ENCODE results near the gene RIPOR2. TPM values are rescaled to one million over a fixed set of nuclear protein-coding genes. Genes with fewer than 3 reads are reported as not detected.

RIPOR2 gene
- total RNA-seq, 1 donor from 2014 or later: 49.0 TPM

GRCh38 chr6:24823185-24823584 is 112.6 kb downstream of the RIPOR2 start:
- H3K36me3 ChIP-seq: no peaks in the 10 kb centered on the region
- H3K27ac ChIP-seq: no peak overlapping the region
- TF ChIP-seq, protein P1, sequence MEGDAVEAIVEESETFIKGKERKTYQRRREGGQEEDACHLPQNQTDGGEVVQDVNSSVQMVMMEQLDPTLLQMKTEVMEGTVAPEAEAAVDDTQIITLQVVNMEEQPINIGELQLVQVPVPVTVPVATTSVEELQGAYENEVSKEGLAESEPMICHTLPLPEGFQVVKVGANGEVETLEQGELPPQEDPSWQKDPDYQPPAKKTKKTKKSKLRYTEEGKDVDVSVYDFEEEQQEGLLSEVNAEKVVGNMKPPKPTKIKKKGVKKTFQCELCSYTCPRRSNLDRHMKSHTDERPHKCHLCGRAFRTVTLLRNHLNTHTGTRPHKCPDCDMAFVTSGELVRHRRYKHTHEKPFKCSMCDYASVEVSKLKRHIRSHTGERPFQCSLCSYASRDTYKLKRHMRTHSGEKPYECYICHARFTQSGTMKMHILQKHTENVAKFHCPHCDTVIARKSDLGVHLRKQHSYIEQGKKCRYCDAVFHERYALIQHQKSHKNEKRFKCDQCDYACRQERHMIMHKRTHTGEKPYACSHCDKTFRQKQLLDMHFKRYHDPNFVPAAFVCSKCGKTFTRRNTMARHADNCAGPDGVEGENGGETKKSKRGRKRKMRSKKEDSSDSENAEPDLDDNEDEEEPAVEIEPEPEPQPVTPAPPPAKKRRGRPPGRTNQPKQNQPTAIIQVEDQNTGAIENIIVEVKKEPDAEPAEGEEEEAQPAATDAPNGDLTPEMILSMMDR (IDR thresholded peaks at IDR 0.05): no peak
- no peak overlapping the region for H3K4me3 ChIP-seq
- intact Hi-C loops (cut with DNase I): no loop called here
- H3K9me3 ChIP-seq: no peaks in the 10 kb centered on the region
- H3K4me1 ChIP-seq: no peaks in the 10 kb centered on the region
- no peak for DNase-seq (ENCODE audit: low spot score in 2 of 2)
- no peaks in the 10 kb centered on the region for H3K27me3 ChIP-seq

- intact Hi-C loops (cut with DNase I): no loop called here
- TF ChIP-seq, protein P1 (IDR thresholded peaks at IDR 0.05): no peak
- H3K36me3 ChIP-seq: no peaks in the 10 kb centered on the region
- H3K4me3 ChIP-seq: no peak overlapping the region
- no peak for DNase-seq (ENCODE audit: low spot score in 2 of 2)
- no peaks in the 10 kb centered on the region for H3K27me3 ChIP-seq
- no peaks in the 10 kb centered on the region for H3K9me3 ChIP-seq
- H3K4me1 ChIP-seq: no peaks in the 10 kb centered on the region
- no peak overlapping the region for H3K27ac ChIP-seq
These were observed 113.1 kb downstream of the RIPOR2 start for GRCh38 chr6:24822696-24823095.

- no peak for DNase-seq (ENCODE audit: low spot score in 2 of 2)
- Histone ChIP-seq H3K4me1 (no peaks in the 10 kb centered on the region), H3K9me3 (no peaks in the 10 kb centered on the region), H3K27me3 (no peaks in the 10 kb centered on the region), H3K27ac (no peak overlapping the region), H3K4me3 (no peak overlapping the region), H3K36me3 (no peaks in the 10 kb centered on the region)
- TF ChIP-seq, protein P1 (IDR thresholded peaks at IDR 0.05): no peak
- intact Hi-C loops (cut with DNase I): no loop called here
These were observed 113.8 kb downstream of the RIPOR2 start for GRCh38 chr6:24821860-24822444.

DNA sequence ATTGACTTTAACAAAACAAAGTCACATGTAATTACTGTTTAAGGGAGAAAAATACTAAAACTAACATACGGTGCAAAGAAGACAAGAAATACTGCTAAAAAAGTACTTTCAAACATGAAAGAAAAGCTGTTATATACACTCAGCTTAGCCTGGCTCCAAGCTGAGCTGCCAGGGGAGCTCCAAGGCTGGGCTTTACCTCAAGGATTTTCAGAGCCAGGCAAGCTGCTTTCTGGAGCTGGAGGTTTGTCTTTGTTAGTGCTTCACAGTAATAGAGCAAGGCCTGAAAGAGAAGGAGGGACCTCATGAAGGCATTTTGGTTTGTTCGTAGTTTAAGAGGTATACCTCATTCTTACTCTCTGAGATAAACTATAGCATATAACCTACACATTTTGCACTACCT is 117.4 kb downstream of the RIPOR2 start:
- Histone ChIP-seq H3K27ac (no peak overlapping the region), H3K36me3 (no peaks in the 10 kb centered on the region), H3K9me3 (no peaks in the 10 kb centered on the region), H3K4me3 (no peak overlapping the region), H3K27me3 (no peaks in the 10 kb centered on the region), H3K4me1 (no peaks in the 10 kb centered on the region)
- no peak for DNase-seq (ENCODE audit: low spot score in 2 of 2)
- intact Hi-C loops (cut with DNase I): no loop called here
- TF ChIP-seq, protein P1 (IDR thresholded peaks at IDR 0.05): no peak

DNA sequence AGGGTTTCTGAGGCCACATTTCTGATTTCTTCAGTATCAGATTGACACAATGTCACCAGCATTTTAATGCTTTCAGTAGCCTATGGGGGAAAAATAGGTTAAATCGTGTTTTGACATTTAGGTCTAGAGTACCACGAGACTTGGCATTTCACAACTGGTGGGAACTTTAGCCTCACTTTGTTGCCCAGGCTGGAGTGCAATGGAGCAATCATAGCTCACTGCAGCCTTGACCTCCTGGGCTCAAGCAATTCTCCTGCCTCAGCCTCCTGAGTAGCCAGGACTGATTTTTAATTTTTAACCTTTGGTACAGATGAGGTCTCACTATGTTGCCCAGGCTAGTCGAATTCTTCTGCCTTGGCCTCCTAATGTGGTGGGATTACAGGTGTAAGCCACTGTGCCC is 126.0 kb downstream of the RIPOR2 start:
- Histone ChIP-seq H3K4me3 (no peak overlapping the region), H3K27ac (no peak overlapping the region), H3K9me3 (no peaks in the 10 kb centered on the region), H3K27me3 (no peaks in the 10 kb centered on the region), H3K36me3 (no peaks in the 10 kb centered on the region), H3K4me1 (no peaks in the 10 kb centered on the region)
- no peak for DNase-seq (ENCODE audit: low spot score in 2 of 2)
- intact Hi-C loops (cut with DNase I): no loop called here
- TF ChIP-seq, protein P1 (IDR thresholded peaks at IDR 0.05): no peak

GRCh38 chr6:24807584-24807983 is 128.2 kb downstream of the RIPOR2 start:
- no peak overlapping the region for H3K4me3 ChIP-seq
- no peaks in the 10 kb centered on the region for H3K9me3 ChIP-seq
- H3K36me3 ChIP-seq: no peaks in the 10 kb centered on the region
- H3K27me3 ChIP-seq: no peaks in the 10 kb centered on the region
- TF ChIP-seq, protein P1 (IDR thresholded peaks at IDR 0.05): no peak
- intact Hi-C loops (cut with DNase I): no loop called here
- no peak overlapping the region for H3K27ac ChIP-seq
- DNase-seq (ENCODE audit: low spot score in 2 of 2): no peak
- H3K4me1 ChIP-seq: no peaks in the 10 kb centered on the region

Measured in ascending aorta (tissue), 2 donors.